GM06990 (cell line): ENCODE results near the gene ALS2CL.

ENCODE experiments used
- DNase-seq: peaks from one replicate; pipeline ENCODE4 v3.0.0-alpha.2; 2011; ENCODE audit not compliant: insufficient read length; ENCODE audit errors: extremely low read depth
- H3K27me3 ChIP-seq: replicated peaks from 2 replicates; pipeline ENCODE4 v1.6.0; 2011; ENCODE audit warnings: low read length; ENCODE audit not compliant: control insufficient read depth, insufficient read depth
- H3K36me3 ChIP-seq: 2 replicates; pipeline ENCODE4 v1.5.1; 2011; ENCODE audit warnings: low read length; ENCODE audit not compliant: control insufficient read depth, insufficient read depth
- H3K4me3 ChIP-seq: replicated peaks from 2 replicates; pipeline ENCODE4 v1.5.1; 2011; ENCODE audit warnings: low read depth, mild to moderate bottlenecking, control low read depth, low read length
- TF ChIP-seq, protein P1 (sequence below): IDR thresholded peaks from 2 replicates; pipeline ENCODE4 v1.5.1; 2011; ENCODE audit warnings: low read length, control low read depth, mild to moderate bottlenecking, inconsistent platforms; ENCODE audit not compliant: insufficient read depth, poor library complexity, severe bottlenecking

Gene ALS2CL

DNA sequence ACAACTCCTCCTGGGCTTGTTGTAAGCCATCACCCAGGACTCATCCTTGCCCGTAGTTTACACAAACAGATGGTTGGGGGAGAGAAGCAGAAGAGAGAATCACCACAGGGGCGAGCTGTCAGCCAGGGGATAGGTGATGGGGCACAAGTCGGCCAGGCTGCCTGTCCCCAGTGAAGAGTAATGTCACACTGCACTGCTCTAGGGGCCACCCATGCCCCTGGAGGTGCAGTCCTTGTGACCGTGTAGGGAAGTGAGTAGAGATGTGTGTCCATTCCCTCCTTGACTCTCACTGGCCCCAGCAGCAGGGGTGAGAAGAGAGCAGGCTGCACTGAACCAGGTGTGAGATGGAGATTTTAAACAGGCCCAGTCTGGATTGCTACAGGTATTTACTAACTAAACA lies 41.3 kb upstream of the ALS2CL start:
- TF ChIP-seq, protein P1, sequence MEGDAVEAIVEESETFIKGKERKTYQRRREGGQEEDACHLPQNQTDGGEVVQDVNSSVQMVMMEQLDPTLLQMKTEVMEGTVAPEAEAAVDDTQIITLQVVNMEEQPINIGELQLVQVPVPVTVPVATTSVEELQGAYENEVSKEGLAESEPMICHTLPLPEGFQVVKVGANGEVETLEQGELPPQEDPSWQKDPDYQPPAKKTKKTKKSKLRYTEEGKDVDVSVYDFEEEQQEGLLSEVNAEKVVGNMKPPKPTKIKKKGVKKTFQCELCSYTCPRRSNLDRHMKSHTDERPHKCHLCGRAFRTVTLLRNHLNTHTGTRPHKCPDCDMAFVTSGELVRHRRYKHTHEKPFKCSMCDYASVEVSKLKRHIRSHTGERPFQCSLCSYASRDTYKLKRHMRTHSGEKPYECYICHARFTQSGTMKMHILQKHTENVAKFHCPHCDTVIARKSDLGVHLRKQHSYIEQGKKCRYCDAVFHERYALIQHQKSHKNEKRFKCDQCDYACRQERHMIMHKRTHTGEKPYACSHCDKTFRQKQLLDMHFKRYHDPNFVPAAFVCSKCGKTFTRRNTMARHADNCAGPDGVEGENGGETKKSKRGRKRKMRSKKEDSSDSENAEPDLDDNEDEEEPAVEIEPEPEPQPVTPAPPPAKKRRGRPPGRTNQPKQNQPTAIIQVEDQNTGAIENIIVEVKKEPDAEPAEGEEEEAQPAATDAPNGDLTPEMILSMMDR: no peak
- H3K36me3 ChIP-seq: no peaks in the 10 kb centered on the region
- H3K27me3 ChIP-seq: peaks cover 1% of the 10 kb centered on the region

DNA sequence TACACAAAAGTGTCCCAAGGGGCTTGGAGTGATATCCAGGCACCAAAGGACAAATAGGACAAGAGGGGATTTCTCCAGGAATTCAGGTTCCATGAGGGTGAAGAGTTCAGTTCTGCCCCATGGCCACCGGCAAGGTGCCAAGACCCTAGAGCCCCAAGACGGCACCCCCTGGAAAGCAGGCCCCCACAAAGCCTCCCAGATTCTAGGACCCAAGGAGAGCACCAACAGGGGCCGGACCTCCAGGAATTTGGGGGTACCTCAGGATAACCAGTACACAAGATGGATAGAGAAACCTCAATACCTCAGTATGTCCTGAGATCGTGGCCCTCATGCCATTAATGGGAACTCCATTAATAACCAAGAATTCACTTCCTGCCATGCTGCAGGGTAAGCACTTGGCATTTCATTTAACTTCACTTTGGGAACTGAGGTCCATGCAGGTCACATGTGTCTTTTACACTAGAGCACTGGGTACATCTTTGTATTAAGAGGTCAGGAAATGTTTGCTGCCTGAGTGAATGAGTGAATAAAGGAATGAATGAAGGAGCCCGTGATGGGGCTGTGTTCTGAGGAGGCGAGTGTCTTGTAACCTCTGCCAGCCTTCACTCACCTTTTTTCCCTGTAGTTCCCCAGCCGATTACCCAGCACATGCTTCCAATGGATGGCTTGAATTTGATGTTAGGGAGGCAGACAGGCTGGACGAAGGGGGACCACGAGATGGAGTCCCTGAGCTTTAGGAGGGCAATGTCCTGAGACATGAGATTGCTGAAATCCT lies 39.7 kb upstream of the ALS2CL start:
- no peak overlapping the region for H3K4me3 ChIP-seq
- H3K27me3 ChIP-seq: peaks cover 1% of the 10 kb centered on the region
- no peaks in the 10 kb centered on the region for H3K36me3 ChIP-seq
- TF ChIP-seq, protein P1: peak; percentile 4
- DNase-seq: no peak

More for the DNA sequence above, 41.3 kb upstream of the ALS2CL start:
- H3K4me3 ChIP-seq: no peak overlapping the region
- DNase-seq: no peak

DNA sequence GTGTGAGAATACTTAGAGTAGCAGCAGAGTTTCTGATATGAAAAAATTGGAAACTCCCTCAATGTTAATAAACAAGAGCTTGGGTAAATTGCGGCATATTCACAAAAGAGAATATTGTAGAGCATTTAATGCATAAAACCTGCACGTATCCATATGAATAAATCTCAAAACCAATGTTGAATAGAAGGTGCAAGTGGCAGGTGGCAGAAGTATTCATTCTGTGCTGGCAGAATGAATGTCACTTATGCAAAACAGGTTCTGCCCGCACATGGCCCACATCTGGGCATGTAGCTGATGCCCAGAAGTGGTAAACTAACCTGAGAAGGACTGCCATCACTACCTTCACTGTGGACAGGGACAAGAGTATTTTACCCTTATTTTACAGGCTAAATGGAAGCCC lies 38.3 kb upstream of the ALS2CL start:
- TF ChIP-seq, protein P1: no peak
- no peak for DNase-seq
- Histone ChIP-seq H3K36me3 (no peaks in the 10 kb centered on the region), H3K4me3 (no peak overlapping the region), H3K27me3 (peaks cover 1% of the 10 kb centered on the region)

DNA sequence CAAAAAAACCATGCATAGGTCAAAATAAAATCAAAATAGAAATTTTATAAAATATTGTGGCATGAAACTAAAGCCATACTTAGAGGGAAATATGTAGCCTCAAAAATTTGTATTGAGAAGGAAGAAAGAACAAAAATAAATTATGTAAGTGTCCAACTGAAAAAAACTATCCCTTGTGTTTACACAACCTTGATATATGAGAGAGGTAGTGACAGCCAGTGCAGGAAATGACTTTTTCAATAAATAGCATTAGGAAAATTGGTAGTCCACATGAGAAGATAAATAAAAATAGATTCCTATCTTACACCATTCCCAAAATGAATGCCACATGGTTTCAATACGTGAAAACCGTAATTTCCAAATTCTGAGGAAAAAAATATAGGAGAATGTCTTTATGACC lies 37.3 kb upstream of the ALS2CL start:
- H3K36me3 ChIP-seq: no peaks in the 10 kb centered on the region
- DNase-seq: no peak
- H3K4me3 ChIP-seq: no peak overlapping the region
- peaks cover 1% of the 10 kb centered on the region for H3K27me3 ChIP-seq
- TF ChIP-seq, protein P1: no peak

DNA sequence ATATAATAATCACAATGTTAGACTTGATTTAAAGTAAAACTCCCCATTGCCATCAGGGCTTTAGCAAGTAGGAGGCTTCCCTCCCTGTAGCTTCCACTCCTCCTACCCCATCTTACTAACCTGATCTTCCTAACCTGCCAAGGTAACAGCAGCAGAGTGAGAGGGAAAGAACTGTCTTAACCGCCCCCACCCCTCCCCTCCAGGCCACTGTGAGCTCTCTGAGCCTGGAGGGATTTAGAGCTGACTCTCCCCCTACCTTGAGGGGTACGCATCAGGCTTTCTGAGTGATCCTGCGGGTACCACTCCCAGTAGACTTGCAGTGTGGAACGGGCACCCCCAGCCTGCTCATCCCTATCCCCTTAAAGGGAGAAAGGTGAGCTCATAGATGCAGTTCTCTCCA lies 35.6 kb upstream of the ALS2CL start:
- TF ChIP-seq, protein P1: no peak
- no peak for DNase-seq
- no peaks in the 10 kb centered on the region for H3K36me3 ChIP-seq
- no peak overlapping the region for H3K4me3 ChIP-seq
- peaks cover 1% of the 10 kb centered on the region for H3K27me3 ChIP-seq
